ENCODE results near the gene DSTN.

The DSTN gene

DNA sequence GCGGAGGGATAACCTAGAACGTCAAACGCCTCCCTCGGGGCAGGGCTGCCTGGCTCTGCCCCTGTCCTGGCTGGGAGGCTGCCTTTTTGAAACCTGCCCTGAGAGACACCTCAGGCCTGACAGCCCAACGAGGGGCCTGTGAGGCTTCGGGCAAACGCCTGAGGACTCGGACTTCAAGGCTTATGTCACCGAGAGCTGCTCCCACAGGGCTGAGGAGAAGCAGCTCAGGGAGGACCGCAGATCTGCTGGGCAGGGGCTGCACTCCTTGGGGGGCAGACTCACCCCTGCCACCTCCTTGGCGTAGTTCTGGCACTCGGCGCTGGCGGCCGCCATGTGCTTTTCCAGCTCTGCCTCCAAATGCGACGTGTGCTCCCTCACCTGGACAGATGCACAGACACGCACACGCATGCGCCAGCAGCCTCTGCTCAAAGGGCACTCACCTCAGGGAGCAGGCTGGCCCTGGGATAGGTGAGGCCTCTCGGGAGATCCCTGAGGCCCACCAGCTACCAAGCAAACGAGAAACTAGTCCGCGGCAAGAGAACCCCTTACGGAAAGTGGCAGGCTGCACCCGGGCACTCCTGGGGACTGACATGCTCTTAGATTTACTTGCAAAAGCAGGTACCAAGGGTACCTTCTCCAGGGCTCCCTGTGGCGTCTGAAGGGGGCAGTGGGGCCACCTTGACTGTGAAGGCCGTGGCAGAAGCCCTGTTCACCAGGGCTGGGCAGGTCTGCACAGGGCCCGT lies 49.6 kb downstream of the DSTN start:
- TF ChIP-seq, protein P1, sequence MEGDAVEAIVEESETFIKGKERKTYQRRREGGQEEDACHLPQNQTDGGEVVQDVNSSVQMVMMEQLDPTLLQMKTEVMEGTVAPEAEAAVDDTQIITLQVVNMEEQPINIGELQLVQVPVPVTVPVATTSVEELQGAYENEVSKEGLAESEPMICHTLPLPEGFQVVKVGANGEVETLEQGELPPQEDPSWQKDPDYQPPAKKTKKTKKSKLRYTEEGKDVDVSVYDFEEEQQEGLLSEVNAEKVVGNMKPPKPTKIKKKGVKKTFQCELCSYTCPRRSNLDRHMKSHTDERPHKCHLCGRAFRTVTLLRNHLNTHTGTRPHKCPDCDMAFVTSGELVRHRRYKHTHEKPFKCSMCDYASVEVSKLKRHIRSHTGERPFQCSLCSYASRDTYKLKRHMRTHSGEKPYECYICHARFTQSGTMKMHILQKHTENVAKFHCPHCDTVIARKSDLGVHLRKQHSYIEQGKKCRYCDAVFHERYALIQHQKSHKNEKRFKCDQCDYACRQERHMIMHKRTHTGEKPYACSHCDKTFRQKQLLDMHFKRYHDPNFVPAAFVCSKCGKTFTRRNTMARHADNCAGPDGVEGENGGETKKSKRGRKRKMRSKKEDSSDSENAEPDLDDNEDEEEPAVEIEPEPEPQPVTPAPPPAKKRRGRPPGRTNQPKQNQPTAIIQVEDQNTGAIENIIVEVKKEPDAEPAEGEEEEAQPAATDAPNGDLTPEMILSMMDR (IDR thresholded peaks at IDR 0.05; ENCODE audit: borderline replicate concordance, insufficient read depth, low read depth, low read length) = no peak
- no peak overlapping the region for H3K4me3 ChIP-seq (ENCODE audit: low read depth, low read length)

DNA sequence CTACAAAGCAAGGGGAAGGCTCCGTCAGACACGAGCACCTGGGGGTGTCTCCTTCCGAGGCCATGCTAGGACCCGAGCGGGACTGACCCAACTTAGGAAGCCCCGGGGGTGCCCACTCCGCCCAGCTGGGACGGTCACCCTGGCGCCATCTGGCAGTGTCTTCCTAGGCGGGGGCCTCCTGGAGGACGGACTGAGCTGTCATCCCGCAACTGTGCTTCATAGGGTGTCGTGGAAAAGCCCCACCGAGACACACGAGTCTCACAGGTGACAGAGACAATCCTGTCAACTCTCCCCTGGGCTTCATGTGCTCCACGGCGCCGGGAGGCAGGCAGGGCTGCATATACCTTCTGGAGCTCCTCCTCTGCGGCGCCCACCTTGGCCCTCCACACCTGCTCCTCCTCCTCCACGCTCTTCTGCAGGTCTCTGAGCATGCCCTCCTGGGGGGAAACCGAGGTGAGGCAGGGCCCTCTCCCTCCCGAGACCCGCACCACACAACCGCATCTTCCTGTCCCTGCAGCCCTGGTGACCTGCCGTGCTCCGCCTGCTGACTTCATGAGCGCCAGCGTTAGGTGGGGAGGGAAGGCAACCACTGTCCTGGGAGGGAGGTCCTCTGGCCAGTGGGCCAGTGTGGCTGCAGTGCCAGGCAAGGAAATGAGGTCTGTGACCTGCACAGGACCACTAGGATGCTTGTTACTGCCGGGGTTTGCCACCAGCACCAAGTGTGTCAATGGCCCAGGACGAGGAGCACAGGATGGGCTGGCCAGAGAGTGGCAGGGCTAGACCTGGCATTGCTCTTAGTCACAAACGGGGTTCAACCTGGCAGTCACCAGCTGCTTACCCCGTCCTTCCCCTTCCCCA lies 50.7 kb downstream of the DSTN start:
- TF ChIP-seq, protein P1 (IDR thresholded peaks at IDR 0.05; ENCODE audit: borderline replicate concordance, insufficient read depth, low read depth, low read length) = no peak
- H3K4me3 ChIP-seq (ENCODE audit: low read depth, low read length) = no peak overlapping the region

DNA sequence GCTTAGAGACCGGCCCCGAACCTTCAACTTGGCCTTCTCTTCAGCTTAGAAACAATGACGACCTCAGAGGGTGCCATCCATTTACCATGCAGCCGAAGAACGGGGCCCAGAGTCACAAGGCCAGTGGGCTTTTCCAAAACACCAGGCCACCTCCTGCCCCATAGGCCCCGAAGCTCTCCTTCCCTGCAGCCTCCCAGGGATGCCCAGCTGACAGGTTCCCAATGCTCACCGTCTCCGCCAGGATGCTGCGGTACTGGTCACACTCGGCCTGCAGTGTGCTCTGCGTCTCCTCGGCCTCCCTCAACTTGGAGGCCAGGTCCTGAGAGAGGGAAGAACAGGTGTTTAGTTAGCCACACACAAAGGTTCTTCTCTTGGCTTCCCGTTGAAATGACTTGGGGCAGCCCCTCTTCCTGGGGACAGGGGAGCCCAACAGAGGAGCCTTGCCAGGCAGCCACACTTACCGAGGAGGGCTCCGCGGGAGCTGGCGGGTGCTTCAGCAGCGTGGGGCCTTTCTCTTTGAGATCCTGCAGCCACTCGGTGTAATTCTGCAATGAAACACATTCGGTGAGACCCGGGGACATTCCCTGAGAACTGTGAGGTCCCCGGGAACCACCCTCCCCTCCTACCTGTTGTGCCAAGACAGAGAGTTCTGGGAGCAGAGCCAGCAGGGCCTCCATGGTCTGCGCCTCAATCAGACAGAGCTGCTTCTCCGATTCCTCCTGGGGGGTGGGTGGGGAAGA lies 51.5 kb downstream of the DSTN start:
- TF ChIP-seq, protein P1 (IDR thresholded peaks at IDR 0.05; ENCODE audit: borderline replicate concordance, insufficient read depth, low read depth, low read length) = no peak

DNA sequence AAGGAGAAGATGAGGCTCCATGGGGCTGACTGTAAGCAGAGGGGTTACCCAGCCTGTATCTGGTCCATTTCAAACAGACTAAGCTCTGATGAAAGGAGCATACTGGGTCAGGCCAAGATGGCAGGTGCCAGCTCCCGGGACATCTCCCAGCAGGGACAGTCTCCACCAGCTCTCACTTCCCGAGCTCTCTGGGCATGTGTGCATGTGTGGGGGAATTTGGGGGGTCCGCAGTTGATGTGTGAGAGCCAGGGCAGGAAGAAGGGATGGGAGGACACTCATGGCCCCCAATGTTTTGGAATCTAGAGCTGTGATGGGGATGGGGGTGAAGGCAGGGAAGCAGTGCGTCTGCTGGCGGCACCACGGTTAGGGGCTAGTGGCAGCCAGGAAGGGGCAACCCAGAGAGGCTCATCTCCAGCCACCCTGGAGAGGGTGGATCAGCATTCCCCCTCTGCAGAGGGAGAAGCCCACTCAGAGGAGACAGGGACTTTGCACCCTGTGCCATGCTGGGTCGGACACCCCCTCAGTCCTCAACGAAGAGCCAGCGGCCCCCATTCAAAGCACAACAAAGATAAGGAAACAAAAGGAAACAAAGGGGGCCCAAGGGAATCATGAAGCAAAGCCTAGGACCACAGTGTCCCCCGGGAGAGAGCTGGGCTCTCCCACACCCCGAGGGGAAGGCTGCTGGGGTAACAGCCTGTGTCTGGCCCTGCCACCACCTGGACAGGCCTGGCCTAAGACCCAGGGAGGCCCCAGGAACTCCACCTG lies 52.4 kb downstream of the DSTN start:
- H3K4me3 ChIP-seq (ENCODE audit: low read depth, low read length) = no peak overlapping the region
- TF ChIP-seq, protein P1 (IDR thresholded peaks at IDR 0.05; ENCODE audit: borderline replicate concordance, insufficient read depth, low read depth, low read length) = no peak

More for the DNA sequence above, 51.5 kb downstream of the DSTN start:
- no peak overlapping the region for H3K4me3 ChIP-seq (ENCODE audit: low read depth, low read length)

DNA sequence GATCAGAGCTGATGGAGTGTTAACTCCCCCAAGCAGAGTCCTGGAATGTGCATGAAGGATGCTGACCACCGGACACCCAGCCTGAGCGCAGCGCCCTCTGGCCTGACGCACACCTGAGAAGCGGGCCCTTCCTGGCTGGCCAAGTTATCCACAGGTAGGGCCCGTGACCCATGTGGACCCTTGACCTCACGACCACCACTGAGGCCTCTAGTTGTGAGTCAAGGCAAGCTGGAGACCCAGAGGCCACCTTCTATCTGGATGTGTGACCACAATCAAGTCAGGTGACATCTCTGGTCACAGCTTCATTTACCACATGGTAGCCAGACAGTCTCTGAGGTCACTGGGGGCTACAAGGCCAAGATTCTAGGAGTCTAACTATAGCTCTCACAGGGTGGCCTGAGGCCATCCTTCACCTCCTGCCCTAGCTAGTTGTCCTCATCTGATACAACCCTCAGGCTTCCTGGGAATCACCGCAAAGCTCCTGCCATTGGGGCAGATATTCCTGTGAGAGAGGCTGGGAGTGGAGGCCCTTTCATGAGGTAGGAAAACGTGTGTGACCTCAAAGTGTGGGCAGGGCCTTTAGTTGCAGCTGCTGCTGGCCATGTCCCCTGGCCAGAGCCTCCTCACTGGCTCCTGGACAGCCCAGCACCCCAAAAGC lies 53.1 kb downstream of the DSTN start:
- no peak overlapping the region for H3K4me3 ChIP-seq (ENCODE audit: low read depth, low read length)
- TF ChIP-seq, protein P1 (IDR thresholded peaks at IDR 0.05; ENCODE audit: borderline replicate concordance, insufficient read depth, low read depth, low read length) = no peak

DNA sequence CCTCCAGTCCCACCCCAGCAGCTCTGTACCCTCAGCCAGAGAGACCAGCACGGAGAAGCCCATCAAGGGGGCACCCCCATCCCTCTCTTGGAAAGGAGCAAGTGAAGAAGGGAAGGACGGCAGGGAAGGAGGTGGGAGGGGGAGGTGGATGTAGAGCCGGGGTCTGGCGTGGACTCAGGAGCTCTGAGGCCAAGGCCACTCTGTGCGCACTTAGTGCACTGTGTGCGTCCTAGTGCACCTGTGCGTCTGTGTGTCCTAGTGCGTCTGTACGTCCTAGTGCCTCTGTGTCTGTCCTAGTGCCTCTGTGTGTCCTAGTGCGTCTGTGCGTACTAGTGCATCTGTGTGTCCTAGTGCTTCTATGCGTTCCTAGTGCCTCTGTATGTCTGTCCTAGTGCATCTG lies 54.2 kb downstream of the DSTN start:
- no peak overlapping the region for H3K4me3 ChIP-seq (ENCODE audit: low read depth, low read length)
- TF ChIP-seq, protein P1 (IDR thresholded peaks at IDR 0.05; ENCODE audit: borderline replicate concordance, insufficient read depth, low read depth, low read length) = no peak

All from GM12875 (cell line).